ENCODE measurements around the gene KRT2. TPM values are rescaled to one million over a fixed set of nuclear protein-coding genes. Genes with fewer than 3 reads are reported as not detected.

Gene KRT2
- total and polyA plus RNA-seq, 5 donors from 2014 or later, result 0.23 to 0.80 (median 0.34) TPM; not detected in 1

GRCh38 chr12:52695039-52695438 is 43.0 kb upstream of the KRT2 start:
- Histone ChIP-seq H3K9me3 (ENCODE audit: control insufficient read depth in 2 of 2, low read length in 2 of 2) (no peaks in the 10 kb centered on the region), H3K36me3 (ENCODE audit: control insufficient read depth, insufficient read depth, low read length) (no peaks in the 10 kb centered on the region), H3K4me3 (ENCODE audit: low read depth, low read length) (no peak overlapping the region), H3K27me3 (ENCODE audit: control insufficient read depth, insufficient read depth, low read length) (peaks cover 10% of the 10 kb centered on the region), H3K4me1 (ENCODE audit: control insufficient read depth, insufficient read depth, low read length, poor library complexity, severe bottlenecking) (peaks cover 13% of the 10 kb centered on the region), H3K27ac (ENCODE audit: insufficient read depth, low read length, poor library complexity, severe bottlenecking) (no peak overlapping the region)
- H3K27ac Mint-ChIP-seq, result no peak overlapping the region
- peaks cover 0 to 25% (median 9%) of the 10 kb centered on the region in 4 donors for H3K4me1 Mint-ChIP-seq
- ATAC-seq (ENCODE audit: low read depth in 2 of 2) (no peak), DNase-seq (no peak)
- H3K27me3 Mint-ChIP-seq, result peaks cover 24% of the 10 kb centered on the region
- no peaks in the 10 kb centered on the region for H3K36me3 Mint-ChIP-seq
- H3K4me3 Mint-ChIP-seq, result no peak overlapping the region
- H3K9me3 Mint-ChIP-seq, result peaks cover 0 to 2% (median 0%) of the 10 kb centered on the region in 7 donors

- Histone ChIP-seq H3K4me3 (ENCODE audit: low read depth, low read length) (no peak overlapping the region), H3K9me3 (ENCODE audit: control insufficient read depth in 2 of 2, low read length in 2 of 2) (no peaks in the 10 kb centered on the region), H3K27me3 (ENCODE audit: control insufficient read depth, insufficient read depth, low read length) (peaks cover 10% of the 10 kb centered on the region), H3K4me1 (ENCODE audit: control insufficient read depth, insufficient read depth, low read length, poor library complexity, severe bottlenecking) (peaks cover 13% of the 10 kb centered on the region), H3K27ac (ENCODE audit: insufficient read depth, low read length, poor library complexity, severe bottlenecking) (no peak overlapping the region), H3K36me3 (ENCODE audit: control insufficient read depth, insufficient read depth, low read length) (no peaks in the 10 kb centered on the region)
- ATAC-seq (ENCODE audit: low read depth in 2 of 2) (no peak), DNase-seq (no peak)
- peaks cover 26% of the 10 kb centered on the region for H3K27me3 Mint-ChIP-seq
- peaks cover 0 to 2% (median 0%) of the 10 kb centered on the region in 7 donors for H3K9me3 Mint-ChIP-seq
- H3K27ac Mint-ChIP-seq, result no peak overlapping the region
- peaks cover 0 to 29% (median 9%) of the 10 kb centered on the region in 4 donors for H3K4me1 Mint-ChIP-seq
- no peaks in the 10 kb centered on the region for H3K36me3 Mint-ChIP-seq
- no peak overlapping the region for H3K4me3 Mint-ChIP-seq
Measured at GRCh38 chr12:52694151-52694550, 42.1 kb upstream of the KRT2 start.

GRCh38 chr12:52693261-52693660 is 41.2 kb upstream of the KRT2 start:
- Histone ChIP-seq H3K4me1 (ENCODE audit: control insufficient read depth, insufficient read depth, low read length, poor library complexity, severe bottlenecking) (peaks cover 13% of the 10 kb centered on the region), H3K27me3 (ENCODE audit: control insufficient read depth, insufficient read depth, low read length) (peaks cover 10% of the 10 kb centered on the region), H3K4me3 (ENCODE audit: low read depth, low read length) (no peak overlapping the region), H3K9me3 (ENCODE audit: control insufficient read depth in 2 of 2, low read length in 2 of 2) (no peaks in the 10 kb centered on the region), H3K27ac (ENCODE audit: insufficient read depth, low read length, poor library complexity, severe bottlenecking) (no peak overlapping the region), H3K36me3 (ENCODE audit: control insufficient read depth, insufficient read depth, low read length) (no peaks in the 10 kb centered on the region)
- Mint-ChIP-seq H3K36me3 (no peaks in the 10 kb centered on the region), H3K9me3 (peaks cover 0 to 2% (median 0%) of the 10 kb centered on the region in 7 donors), H3K27ac (no peak overlapping the region), H3K27me3 (peaks cover 35% of the 10 kb centered on the region), H3K4me1 (peaks cover 0 to 30% (median 9%) of the 10 kb centered on the region in 4 donors), H3K4me3 (peak overlapping the region in 1 of 4 donors; percentile 62)
- DNase-seq, result no peak
- ATAC-seq (ENCODE audit: low read depth in 2 of 2), result no peak

GRCh38 chr12:52692254-52692653 is 40.2 kb upstream of the KRT2 start:
- no peak for DNase-seq
- Histone ChIP-seq H3K27ac (ENCODE audit: insufficient read depth, low read length, poor library complexity, severe bottlenecking) (no peak overlapping the region), H3K4me1 (ENCODE audit: control insufficient read depth, insufficient read depth, low read length, poor library complexity, severe bottlenecking) (peaks cover 13% of the 10 kb centered on the region), H3K27me3 (ENCODE audit: control insufficient read depth, insufficient read depth, low read length) (peaks cover 10% of the 10 kb centered on the region), H3K4me3 (ENCODE audit: low read depth, low read length) (no peak overlapping the region), H3K9me3 (ENCODE audit: control insufficient read depth in 2 of 2, low read length in 2 of 2) (no peaks in the 10 kb centered on the region), H3K36me3 (ENCODE audit: control insufficient read depth, insufficient read depth, low read length) (no peaks in the 10 kb centered on the region)
- H3K27me3 Mint-ChIP-seq, result peaks cover 37% of the 10 kb centered on the region
- no peaks in the 10 kb centered on the region for H3K9me3 Mint-ChIP-seq
- H3K36me3 Mint-ChIP-seq, result no peaks in the 10 kb centered on the region
- H3K4me1 Mint-ChIP-seq, result peaks cover 0 to 30% (median 9%) of the 10 kb centered on the region in 4 donors
- no peak for ATAC-seq (ENCODE audit: low read depth in 2 of 2)
- H3K27ac Mint-ChIP-seq, result peak overlapping the region in 1 of 3 donors; percentile 15
- peak overlapping the region in 1 of 4 donors; percentile 55 for H3K4me3 Mint-ChIP-seq

- Mint-ChIP-seq H3K9me3 (no peaks in the 10 kb centered on the region), H3K27ac (peak overlapping the region in 2 of 3 donors; percentile 64 to 93), H3K4me1 (peaks cover 0 to 30% (median 9%) of the 10 kb centered on the region in 4 donors), H3K27me3 (peaks cover 37% of the 10 kb centered on the region), H3K4me3 (peak overlapping the region in 3 of 4 donors; percentile 53 to 96 (median 92)), H3K36me3 (no peaks in the 10 kb centered on the region)
- peak overlapping the region; percentile 64 for H3K4me3 ChIP-seq (ENCODE audit: low read depth, low read length)
- H3K9me3 ChIP-seq (ENCODE audit: control insufficient read depth in 2 of 2, low read length in 2 of 2), result no peaks in the 10 kb centered on the region
- no peak for ATAC-seq (ENCODE audit: low read depth in 2 of 2)
- H3K27ac ChIP-seq (ENCODE audit: insufficient read depth, low read length, poor library complexity, severe bottlenecking), result no peak overlapping the region
- H3K27me3 ChIP-seq (ENCODE audit: control insufficient read depth, insufficient read depth, low read length), result peaks cover 10% of the 10 kb centered on the region
- no peaks in the 10 kb centered on the region for H3K36me3 ChIP-seq (ENCODE audit: control insufficient read depth, insufficient read depth, low read length)
- peaks cover 13% of the 10 kb centered on the region for H3K4me1 ChIP-seq (ENCODE audit: control insufficient read depth, insufficient read depth, low read length, poor library complexity, severe bottlenecking)
- DNase-seq, result no peak
Measured at GRCh38 chr12:52691841-52692150, 39.8 kb upstream of the KRT2 start.

- Mint-ChIP-seq H3K27me3 (peaks cover 37% of the 10 kb centered on the region), H3K4me1 (peaks cover 0 to 30% (median 9%) of the 10 kb centered on the region in 4 donors), H3K9me3 (no peaks in the 10 kb centered on the region), H3K27ac (peak overlapping the region; percentile 48 to 93 (median 64)), H3K4me3 (peak overlapping the region; percentile 53 to 96 (median 80)), H3K36me3 (no peaks in the 10 kb centered on the region)
- H3K27me3 ChIP-seq (ENCODE audit: control insufficient read depth, insufficient read depth, low read length), result peaks cover 10% of the 10 kb centered on the region
- ATAC-seq (ENCODE audit: low read depth in 2 of 2), result peak; percentile 68 to 83
- peak; percentile 3 to 50 (median 46) for DNase-seq
- H3K4me3 ChIP-seq (ENCODE audit: low read depth, low read length), result peak overlapping the region; percentile 64
- no peaks in the 10 kb centered on the region for H3K36me3 ChIP-seq (ENCODE audit: control insufficient read depth, insufficient read depth, low read length)
- H3K27ac ChIP-seq (ENCODE audit: insufficient read depth, low read length, poor library complexity, severe bottlenecking), result no peak overlapping the region
- no peaks in the 10 kb centered on the region for H3K9me3 ChIP-seq (ENCODE audit: control insufficient read depth in 2 of 2, low read length in 2 of 2)
- peaks cover 13% of the 10 kb centered on the region for H3K4me1 ChIP-seq (ENCODE audit: control insufficient read depth, insufficient read depth, low read length, poor library complexity, severe bottlenecking)
Measured at GRCh38 chr12:52691076-52691840, 39.2 kb upstream of the KRT2 start.

- peaks cover 10% of the 10 kb centered on the region for H3K27me3 ChIP-seq (ENCODE audit: control insufficient read depth, insufficient read depth, low read length)
- H3K36me3 Mint-ChIP-seq, result no peaks in the 10 kb centered on the region
- peaks cover 13% of the 10 kb centered on the region for H3K4me1 ChIP-seq (ENCODE audit: control insufficient read depth, insufficient read depth, low read length, poor library complexity, severe bottlenecking)
- no peaks in the 10 kb centered on the region for H3K9me3 Mint-ChIP-seq
- peak overlapping the region; percentile 26 for H3K4me3 ChIP-seq (ENCODE audit: low read depth, low read length)
- H3K36me3 ChIP-seq (ENCODE audit: control insufficient read depth, insufficient read depth, low read length), result no peaks in the 10 kb centered on the region
- DNase-seq (no peak), ATAC-seq (ENCODE audit: low read depth in 2 of 2) (no peak)
- H3K4me1 Mint-ChIP-seq, result peaks cover 0 to 30% (median 9%) of the 10 kb centered on the region in 4 donors
- H3K9me3 ChIP-seq (ENCODE audit: control insufficient read depth in 2 of 2, low read length in 2 of 2), result no peaks in the 10 kb centered on the region
- no peak overlapping the region for H3K27ac ChIP-seq (ENCODE audit: insufficient read depth, low read length, poor library complexity, severe bottlenecking)
- peak overlapping the region; percentile 40 to 96 (median 80) for H3K4me3 Mint-ChIP-seq
- H3K27ac Mint-ChIP-seq, result peak overlapping the region in 2 of 3 donors; percentile 64 to 93
- H3K27me3 Mint-ChIP-seq, result peaks cover 37% of the 10 kb centered on the region
Measured at GRCh38 chr12:52690351-52691075, 38.5 kb upstream of the KRT2 start.
